Esophagus muscularis mucosa (tissue), 4 donors: ENCODE results near the gene OTX1. TPM values are rescaled to one million over a fixed set of nuclear protein-coding genes. Genes with fewer than 3 reads are reported as not detected.

Source experiments
- DNase-seq: peaks from one replicate; pipeline ENCODE4 v3.0.0-alpha.2; 2017; ENCODE audit errors: extremely low spot score
- H3K27ac ChIP-seq, 4 donors: fragments of 200-600 bp; sonication (generic); replicated peaks in 1 of 4; 1 replicate in 3 of 4; 2 replicates in 1 of 4; pipeline ENCODE4 v1.5.1; 2016 to 2019; ENCODE audit warnings: mild to moderate bottlenecking in 1 of 4
- H3K27me3 ChIP-seq, 4 donors: fragments of 200-600 bp; sonication (generic); one replicate each; pipeline versions ENCODE4 v1.5.1 to v1.6.0; 2016 to 2019
- H3K36me3 ChIP-seq, 4 donors: fragments of 200-600 bp; sonication (generic); one replicate each; pipeline ENCODE4 v1.5.1; 2016 to 2019
- H3K4me1 ChIP-seq, 4 donors: fragments of 200-600 bp; sonication (generic); one replicate each; pipeline ENCODE4 v1.5.1; 2016 to 2019
- H3K4me3 ChIP-seq, 4 donors: fragments of 200-600 bp; sonication (generic); 1 replicate in 2 of 4; 2 replicates in 2 of 4; pipeline ENCODE4 v1.5.1; 2016 to 2019; ENCODE audit warnings: mild to moderate bottlenecking in 4 of 4, moderate library complexity in 1 of 4
- H3K9me3 ChIP-seq, 4 donors: fragments of 200-600 bp; sonication (generic); 1 replicate in 3 of 4; 2 replicates in 1 of 4; pipeline ENCODE4 v1.5.1; 2016 to 2019
- CTCF ChIP-seq, 3 experiments: fragments of 200-600 bp in 2 of 3; fragments of 450-650 bp in 1 of 3; sonication (generic) in 2 of 3; IDR thresholded peaks; one replicate each; pipeline ENCODE4 v1.5.1; 2017 to 2019; ENCODE audit warnings: antibody characterized with exemption in 3 of 3, mild to moderate bottlenecking in 2 of 3, moderate library complexity in 1 of 3
- EP300 ChIP-seq: sonication (generic); formaldehyde crosslinking; IDR thresholded peaks from one replicate; pipeline ENCODE4 v1.6.1; 2017; ENCODE audit warnings: antibody characterized with exemption
- POLR2A ChIP-seq: fragments of 450-650 bp; IDR thresholded peaks from one replicate; pipeline ENCODE4 v1.6.1; 2017; ENCODE audit warnings: antibody characterized with exemption, moderate library complexity, mild to moderate bottlenecking, low read depth
- POLR2AphosphoS5 ChIP-seq, 2 donors: sonication (generic); formaldehyde crosslinking; IDR thresholded peaks; one replicate each; pipeline ENCODE4 v1.6.1; 2017; ENCODE audit warnings: antibody characterized with exemption in 2 of 2
- WGBS: methylation state at CpG from one replicate; pipeline ENCODE4 v1.1.5; 2018; 5-methylcytosine and 5-hydroxymethylcytosine counted together
- intact Hi-C: fragments of 100-400 bp; cut with DNase I; formaldehyde crosslinking; loops from one replicate; pipeline ENCODE4 v1.15.1; 2023
- total RNA-seq, 4 donors: library from RNA; depleted of rRNA; stranded (reverse); fragments of >200 nt; gene quantifications; one replicate each; pipeline versions ENCODE4 v1.1.0 to v1.2.1, GENCODE V29; 2016

The OTX1 gene
- total RNA-seq = under 1 TPM in 1 of 4 donors, not detected in 3; 0.26 TPM

- intact Hi-C loops = no loop called here
- Histone ChIP-seq H3K27ac (no peak within 1 kb of the TSS), H3K4me1 (peaks cover 54 to 66% (median 61%) of the 10 kb centered on the region in 4 donors), H3K27me3 (peaks cover 0 to 93% (median 62%) of the 10 kb centered on the region in 4 donors), H3K9me3 (peaks cover 0 to 7% (median 0%) of the 10 kb centered on the region in 4 donors), H3K36me3 (peaks cover 0 to 24% (median 15%) of the 10 kb centered on the region in 4 donors), H3K4me3 (peak within 1 kb of the TSS; percentile 54 to 62 (median 58))
- TF ChIP-seq POLR2A (no peak), CTCF (IDR thresholded peaks at IDR 0.05) (no peak), POLR2AphosphoS5 (IDR thresholded peaks at IDR 0.05) (no peak), EP300 (no peak)
- no peak for DNase-seq
- 7% methylated on average over 12 of the region's 73 CpGs for WGBS
These were observed at the start of gene OTX1 for GRCh38 chr2:63050334-63051041. OTX1 (plus strand) TSS chr2:63050830; CDS start chr2:63052991, 2,161 bp downstream.

GRCh38 chr2:63001576-63001975 is 49.1 kb upstream of the OTX1 start:
- TF ChIP-seq EP300 (no peak), POLR2A (no peak), CTCF (IDR thresholded peaks at IDR 0.05) (no peak), POLR2AphosphoS5 (IDR thresholded peaks at IDR 0.05) (no peak)
- Histone ChIP-seq H3K4me3 (no peak overlapping the region), H3K27me3 (no peaks in the 10 kb centered on the region), H3K9me3 (no peaks in the 10 kb centered on the region), H3K27ac (no peak overlapping the region), H3K4me1 (peaks cover 0 to 19% (median 16%) of the 10 kb centered on the region in 4 donors), H3K36me3 (peaks cover 5 to 34% (median 8%) of the 10 kb centered on the region in 4 donors)
- no peak for DNase-seq
- intact Hi-C loops = no loop called here

- peaks cover 0 to 19% (median 16%) of the 10 kb centered on the region in 4 donors for H3K4me1 ChIP-seq
- no peak overlapping the region for H3K4me3 ChIP-seq
- no peak overlapping the region for H3K27ac ChIP-seq
- TF ChIP-seq POLR2AphosphoS5 (IDR thresholded peaks at IDR 0.05) (no peak), POLR2A (no peak), EP300 (no peak), CTCF (IDR thresholded peaks at IDR 0.05) (no peak)
- 95% methylated on average over 4 of the region's 4 CpGs for WGBS
- peaks cover 0 to 23% (median 0%) of the 10 kb centered on the region in 4 donors for H3K36me3 ChIP-seq
- DNase-seq = no peak
- no peaks in the 10 kb centered on the region for H3K9me3 ChIP-seq
- H3K27me3 ChIP-seq = no peaks in the 10 kb centered on the region
- intact Hi-C loops = no loop called here
These were observed 47.3 kb upstream of the OTX1 start for GRCh38 chr2:63003351-63003750.

GRCh38 chr2:63007813-63008458 is 42.7 kb upstream of the OTX1 start:
- H3K4me1 ChIP-seq = no peaks in the 10 kb centered on the region
- no peaks in the 10 kb centered on the region for H3K9me3 ChIP-seq
- H3K36me3 ChIP-seq = peaks cover 0 to 17% (median 0%) of the 10 kb centered on the region in 4 donors
- intact Hi-C loops = no loop called here
- no peak for DNase-seq
- TF ChIP-seq CTCF (IDR thresholded peaks at IDR 0.05) (no peak), POLR2A (no peak), POLR2AphosphoS5 (IDR thresholded peaks at IDR 0.05) (no peak), EP300 (no peak)
- no peaks in the 10 kb centered on the region for H3K27me3 ChIP-seq
- no peak overlapping the region for H3K4me3 ChIP-seq
- H3K27ac ChIP-seq = no peak overlapping the region
